ENCODE results near the gene SELPLG. TPM values are rescaled to one million over a fixed set of nuclear protein-coding genes. Genes with fewer than 3 reads are reported as not detected.

The SELPLG gene
- 1 to 10 TPM; 6.2 to 8.1 (median 7.1) TPM for total RNA-seq (2021; fragmentation: NEBNext Ultra II Directional; extraction: Animal tissue kit (Norgen Biotek cat#: 25700))
- long read RNA-seq, partial matches to known transcripts, result 0 of 1 reads
- long read RNA-seq, other reads (novel, unspliced or antisense), result 1 of 1 reads

GRCh38 chr12:108633534-108634248, at the start of gene SELPLG:
Gene SELPLG, minus strand, starts transcription at chr12:108633894. Its CDS starts 9,587 bp downstream, at chr12:108624307.
- no peak for DNase-seq
- peaks cover 49% of the 10 kb centered on the region for H3K4me1 Mint-ChIP-seq (ENCODE audit: low read depth)
- H3K36me3 Mint-ChIP-seq (ENCODE audit: low read depth), result no peaks in the 10 kb centered on the region

GRCh38 chr12:108681317-108681716, 47.6 kb upstream of the SELPLG start:
- peaks cover 80% of the 10 kb centered on the region for H3K4me1 Mint-ChIP-seq (ENCODE audit: low read depth)
- no peak for TF ChIP-seq CTCF (IDR thresholded peaks at IDR 0.05)
- peaks cover 51% of the 10 kb centered on the region for H3K36me3 Mint-ChIP-seq (ENCODE audit: low read depth)
- H3K4me3 Mint-ChIP-seq, result peak overlapping the region; percentile 13; the same call in 1 of the 2 replicates
- peak overlapping the region; percentile 61 for H3K27ac Mint-ChIP-seq
- no peak for DNase-seq
- H3K9me3 Mint-ChIP-seq, result no peaks in the 10 kb centered on the region
- H3K27me3 Mint-ChIP-seq (ENCODE audit: insufficient read depth), result no peaks in the 10 kb centered on the region; the same call in 1 of the 2 replicates

More at GRCh38 chr12:108633534-108634248, at the start of gene SELPLG:
- H3K4me3 Mint-ChIP-seq, result no peak within 1 kb of the TSS
- peaks cover 29% of the 10 kb centered on the region for H3K27me3 Mint-ChIP-seq (ENCODE audit: insufficient read depth)
- no peak for TF ChIP-seq CTCF (IDR thresholded peaks at IDR 0.05)
- peak within 1 kb of the TSS; percentile 18 for H3K27ac Mint-ChIP-seq
- no peaks in the 10 kb centered on the region for H3K9me3 Mint-ChIP-seq

- peaks cover 71% of the 10 kb centered on the region for H3K36me3 Mint-ChIP-seq (ENCODE audit: low read depth)
- peaks cover 74% of the 10 kb centered on the region for H3K4me1 Mint-ChIP-seq (ENCODE audit: low read depth)
- peaks cover 6% of the 10 kb centered on the region for H3K27me3 Mint-ChIP-seq (ENCODE audit: insufficient read depth)
- H3K4me3 Mint-ChIP-seq, result no peak overlapping the region
- H3K9me3 Mint-ChIP-seq, result no peaks in the 10 kb centered on the region
- no peak for TF ChIP-seq CTCF (IDR thresholded peaks at IDR 0.05)
- H3K27ac Mint-ChIP-seq, result peak overlapping the region; percentile 45
- no peak for DNase-seq
These were observed 45.5 kb upstream of the SELPLG start for GRCh38 chr12:108679106-108679681.

- H3K36me3 Mint-ChIP-seq (ENCODE audit: low read depth), result peaks cover 67% of the 10 kb centered on the region
- peaks cover 6% of the 10 kb centered on the region for H3K27me3 Mint-ChIP-seq (ENCODE audit: insufficient read depth)
- TF ChIP-seq CTCF (IDR thresholded peaks at IDR 0.05), result no peak
- H3K4me1 Mint-ChIP-seq (ENCODE audit: low read depth), result peaks cover 67% of the 10 kb centered on the region
- no peaks in the 10 kb centered on the region for H3K9me3 Mint-ChIP-seq
- no peak overlapping the region; the same call in 1 of the 2 replicates for H3K4me3 Mint-ChIP-seq
- DNase-seq, result no peak
- H3K27ac Mint-ChIP-seq, result peak overlapping the region; percentile 69
These were observed 44.5 kb upstream of the SELPLG start for GRCh38 chr12:108678104-108678730.

- TF ChIP-seq CTCF (IDR thresholded peaks at IDR 0.05), result no peak
- H3K36me3 Mint-ChIP-seq (ENCODE audit: low read depth), result peaks cover 73% of the 10 kb centered on the region
- H3K4me1 Mint-ChIP-seq (ENCODE audit: low read depth), result peaks cover 67% of the 10 kb centered on the region
- H3K9me3 Mint-ChIP-seq, result no peaks in the 10 kb centered on the region
- peaks cover 8% of the 10 kb centered on the region for H3K27me3 Mint-ChIP-seq (ENCODE audit: insufficient read depth)
- no peak overlapping the region for H3K27ac Mint-ChIP-seq
- no peak for DNase-seq
- no peak overlapping the region for H3K4me3 Mint-ChIP-seq
These were observed 43.7 kb upstream of the SELPLG start for GRCh38 chr12:108677381-108677780.
